ENCODE data around the gene GXYLT2. TPM values are rescaled to one million over a fixed set of nuclear protein-coding genes. Genes with fewer than 3 reads are reported as not detected.
"Not testable (repeated sequence)": the region's sequence is repeated elsewhere in the genome, so short reads cannot be mapped to it uniquely, and the experiment has no call there.

GXYLT2 gene
- total and polyA plus RNA-seq, 10 of the 15 experiments (the other 5 are each of a cell fraction or from before 2014, with no cell fraction given) = 0.27 to 2.6 (median 0.78) TPM

DNA sequence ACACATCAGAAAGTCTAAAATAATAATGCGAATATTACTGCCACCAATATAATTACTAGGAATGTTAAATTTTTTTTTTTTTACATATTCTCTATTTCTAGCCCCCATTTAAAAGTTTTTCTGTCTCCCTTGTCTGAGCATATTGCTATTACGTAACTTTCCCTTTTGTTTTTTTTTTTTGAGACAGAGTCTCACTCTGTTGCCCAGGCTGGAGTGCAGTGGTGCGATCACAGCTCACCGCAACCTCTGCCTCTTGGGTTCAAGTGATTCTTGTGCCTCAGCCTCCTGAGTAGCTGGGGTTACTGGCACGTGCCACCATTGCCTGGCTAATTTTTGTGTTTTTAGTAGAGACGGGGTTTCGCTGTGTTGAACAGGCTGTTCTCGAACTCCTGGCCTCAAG lies 115.2 kb downstream of the GXYLT2 start:
- Histone ChIP-seq H3K79me2 (ENCODE audit: control insufficient read depth, insufficient read depth, low read length) (peaks cover 90% of the 10 kb centered on the region), H3K36me3 (ENCODE audit: control insufficient read depth in 2 of 2, insufficient read depth in 2 of 2, low read length in 1 of 2) (peaks cover 3 to 30% of the 10 kb centered on the region in 2 experiments)
- POLR2A ChIA-PET; H3K9me3 ChIP-seq (replicated peaks; ENCODE audit: control insufficient read depth, insufficient read depth, low read length); H3K27me3 ChIP-seq (replicated peaks in 1 of 2; ENCODE audit: control insufficient read depth in 2 of 2, insufficient read depth in 2 of 2, low read length in 1 of 2); H3K27ac ChIP-seq (ENCODE audit: control insufficient read depth, insufficient read depth); H3K4me2 ChIP-seq (ENCODE audit: control insufficient read depth, insufficient read depth); H2AFZ ChIP-seq (ENCODE audit: control insufficient read depth, low read depth, low read length); DNase-seq (ENCODE audit: low read depth, low spot score); intact Hi-C loops (cut with micrococcal nuclease; ENCODE audit: unreplicated experiment); H3K4me3 ChIP-seq; H3K4me1 ChIP-seq (ENCODE audit: control insufficient read depth, insufficient read depth, low read length); FAIRE-seq; in situ Hi-C loops (cut with MboI); BruUV-seq (replicated peaks); H3K9ac ChIP-seq (ENCODE audit: control insufficient read depth, insufficient read depth, low read length); RAD21 ChIA-PET (ENCODE audit: unreplicated experiment); ATAC-seq; H4K20me1 ChIP-seq (ENCODE audit: control insufficient read depth, insufficient read depth): not testable (repeated sequence)
- ChIA-PET CTCF (interaction anchor here (1.5 to 7.2 kb wide), 2 partner anchors 9 to 53 kb away, joined by 3 to 88 read pairs; no protein-coding TSS in a partner anchor), SMC1A (ENCODE audit: uncharacterized antibody, unreplicated experiment) (interaction anchor here (0.6 kb wide), 1 partner anchor 179 kb away, joined by 3 read pairs; no protein-coding TSS in a partner anchor)
- 88% methylated on average over 8 of the region's 8 CpGs for WGBS (ENCODE audit: insufficient coverage, insufficient replicate concordance, low lambda C conversion rate, missing lambda C conversion rate)

DNA sequence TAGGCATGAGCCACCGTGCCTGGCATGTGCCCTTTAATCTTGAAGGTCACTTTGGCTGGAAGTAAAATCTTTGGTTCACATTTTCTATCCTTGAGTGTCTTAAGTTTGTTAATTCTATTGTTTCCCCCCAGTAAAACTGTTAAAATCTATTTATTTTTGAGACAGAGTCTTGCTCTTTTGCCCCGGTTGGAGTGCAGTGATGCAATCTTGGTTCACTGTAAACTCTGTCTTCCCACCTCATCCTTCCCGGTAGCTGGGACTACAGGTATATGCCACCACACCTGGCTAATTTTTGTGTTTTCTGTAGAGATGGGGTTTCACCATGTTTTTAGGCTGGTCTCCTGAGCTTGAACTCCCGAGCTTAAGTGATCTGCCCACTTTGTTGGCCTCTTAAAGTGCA lies 116.5 kb downstream of the GXYLT2 start:
- no peak for FAIRE-seq
- Histone ChIP-seq H3K9ac (ENCODE audit: control insufficient read depth, insufficient read depth, low read length) (no peak overlapping the region), H3K36me3 (ENCODE audit: control insufficient read depth in 2 of 2, insufficient read depth in 2 of 2, low read length in 1 of 2) (peaks cover 3 to 29% of the 10 kb centered on the region in 2 experiments), H3K79me2 (ENCODE audit: control insufficient read depth, insufficient read depth, low read length) (peaks cover 90% of the 10 kb centered on the region), H3K9me3 (replicated peaks; ENCODE audit: control insufficient read depth, insufficient read depth, low read length) (no peaks in the 10 kb centered on the region; the same call in 1 of the 3 replicates), H3K27me3 (replicated peaks in 1 of 2; ENCODE audit: control insufficient read depth in 2 of 2, insufficient read depth in 2 of 2, low read length in 1 of 2) (no peaks in the 10 kb centered on the region), H2AFZ (ENCODE audit: control insufficient read depth, low read depth, low read length) (no peak overlapping the region), H4K20me1 (ENCODE audit: control insufficient read depth, insufficient read depth) (0 out of 2 replicates have a peak, but pooled peaks cover 3% of the 10 kb centered on the region), H3K4me1 (ENCODE audit: control insufficient read depth, insufficient read depth, low read length) (no peaks in the 10 kb centered on the region), H3K4me3 (no peak overlapping the region), H3K4me2 (ENCODE audit: control insufficient read depth, insufficient read depth) (no peak overlapping the region), H3K27ac (ENCODE audit: control insufficient read depth, insufficient read depth) (no peak overlapping the region)
- intact Hi-C loops (cut with micrococcal nuclease; ENCODE audit: unreplicated experiment) (no loop called here), in situ Hi-C loops (cut with MboI) (no loop called here)
- ATAC-seq = no peak
- SMC1A ChIA-PET (ENCODE audit: uncharacterized antibody, unreplicated experiment) = interaction anchor here (0.7 kb wide), 1 partner anchor 53 kb away, joined by 4 read pairs; no protein-coding TSS in a partner anchor
- TF ChIP-seq ZNF207 (IDR thresholded peaks at IDR 0.05; ENCODE audit: borderline replicate concordance) = no peak
- TF ChIP-seq SREBF2 (IDR thresholded peaks at IDR 0.05; ENCODE audit: low read length) = no peak
- no peak for TF ChIP-seq HDAC2 (IDR thresholded peaks at IDR 0.05)
- no peak for TF ChIP-seq RCOR1 (conservative IDR thresholded peaks at IDR 0.05; ENCODE audit: low read depth, low read length)
- TF ChIP-seq ZNF384 (IDR thresholded peaks at IDR 0.05; ENCODE audit: borderline replicate concordance, low read depth, low read length) = no peak
- TF ChIP-seq SMC3 (IDR thresholded peaks at IDR 0.05; ENCODE audit: borderline replicate concordance, low read length) = no peak
- no peak for TF ChIP-seq ZZZ3 (IDR thresholded peaks at IDR 0.05; ENCODE audit: control insufficient read depth, insufficient read length, low read depth)
- CTCF ChIA-PET = interaction anchor here (1.1 kb wide), 1 partner anchor 52 kb away, joined by 3 read pairs; no protein-coding TSS in a partner anchor
- 99% methylated on average over 4 of the region's 4 CpGs for WGBS (ENCODE audit: insufficient coverage, insufficient replicate concordance, low lambda C conversion rate, missing lambda C conversion rate)
- BruUV-seq (replicated peaks) = no TSS peak
- POLR2A ChIA-PET = interaction anchor here (0.7 kb wide), 1 partner anchor 50 kb away, joined by 3 read pairs; no protein-coding TSS in a partner anchor
- DNase-seq (ENCODE audit: low read depth, low spot score) = no peak
- RAD21 ChIA-PET (ENCODE audit: unreplicated experiment) = no interaction called here

All from GM12878 (cell line).